ENCODE data around the gene ZNF608. TPM values are rescaled to one million over a fixed set of nuclear protein-coding genes. Genes with fewer than 3 reads are reported as not detected.

The ZNF608 gene
- total RNA-seq, 1 experiment from 2014 or later = 17.5 TPM

DNA sequence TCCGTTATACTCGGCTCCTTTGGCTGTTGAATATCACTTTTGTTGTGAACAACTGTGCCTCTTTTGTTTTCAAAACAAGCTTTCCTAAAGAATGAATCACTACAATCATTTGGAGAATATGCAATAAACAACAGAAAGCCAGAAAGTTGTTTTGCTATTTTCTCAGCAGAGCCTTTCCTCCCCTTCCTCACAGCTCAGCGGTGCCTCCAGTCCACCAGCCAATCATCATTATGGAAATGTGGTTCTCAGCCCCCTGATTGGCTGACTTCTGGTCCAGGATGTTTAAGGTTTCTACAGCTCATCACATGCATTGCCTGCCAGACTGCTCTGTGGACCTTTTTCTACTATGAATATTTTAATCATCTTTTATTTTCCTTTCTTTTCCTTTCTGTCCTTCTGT, 9.1 kb upstream of the ZNF608 start:
- no TSS peak for BruUV-seq (replicated peaks)
- peaks cover 15% of the 10 kb centered on the region for H3K4me1 Mint-ChIP-seq (ENCODE audit: low read depth, unreplicated experiment)
- H3K27me3 ChIP-seq (replicated peaks; ENCODE audit: control insufficient read depth, insufficient read depth, low read length) = no peaks in the 10 kb centered on the region
- no peaks in the 10 kb centered on the region for H3K36me3 Mint-ChIP-seq (ENCODE audit: insufficient read depth, unreplicated experiment)
- H3K4me1 ChIP-seq = peaks cover 32% of the 10 kb centered on the region
- H3K9me3 Mint-ChIP-seq (ENCODE audit: unreplicated experiment) = no peaks in the 10 kb centered on the region
- H3K9me3 ChIP-seq = no peaks in the 10 kb centered on the region
- POLR2A ChIA-PET = no interaction called here
- no peaks in the 10 kb centered on the region for H3K36me3 ChIP-seq (ENCODE audit: control insufficient read depth, insufficient read depth, low read length)
- no peak overlapping the region for H3K4me3 Mint-ChIP-seq (ENCODE audit: unreplicated experiment)
- CTCF ChIA-PET = no interaction called here
- intact Hi-C loops (cut with micrococcal nuclease; ENCODE audit: unreplicated experiment) = no loop called here
- peak; percentile 47 to 60 for DNase-seq
- H3K27me3 Mint-ChIP-seq (ENCODE audit: insufficient read depth, unreplicated experiment) = no peaks in the 10 kb centered on the region
- no peak overlapping the region for H3K27ac Mint-ChIP-seq (ENCODE audit: unreplicated experiment)
- TF ChIP-seq, protein P1, sequence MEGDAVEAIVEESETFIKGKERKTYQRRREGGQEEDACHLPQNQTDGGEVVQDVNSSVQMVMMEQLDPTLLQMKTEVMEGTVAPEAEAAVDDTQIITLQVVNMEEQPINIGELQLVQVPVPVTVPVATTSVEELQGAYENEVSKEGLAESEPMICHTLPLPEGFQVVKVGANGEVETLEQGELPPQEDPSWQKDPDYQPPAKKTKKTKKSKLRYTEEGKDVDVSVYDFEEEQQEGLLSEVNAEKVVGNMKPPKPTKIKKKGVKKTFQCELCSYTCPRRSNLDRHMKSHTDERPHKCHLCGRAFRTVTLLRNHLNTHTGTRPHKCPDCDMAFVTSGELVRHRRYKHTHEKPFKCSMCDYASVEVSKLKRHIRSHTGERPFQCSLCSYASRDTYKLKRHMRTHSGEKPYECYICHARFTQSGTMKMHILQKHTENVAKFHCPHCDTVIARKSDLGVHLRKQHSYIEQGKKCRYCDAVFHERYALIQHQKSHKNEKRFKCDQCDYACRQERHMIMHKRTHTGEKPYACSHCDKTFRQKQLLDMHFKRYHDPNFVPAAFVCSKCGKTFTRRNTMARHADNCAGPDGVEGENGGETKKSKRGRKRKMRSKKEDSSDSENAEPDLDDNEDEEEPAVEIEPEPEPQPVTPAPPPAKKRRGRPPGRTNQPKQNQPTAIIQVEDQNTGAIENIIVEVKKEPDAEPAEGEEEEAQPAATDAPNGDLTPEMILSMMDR (IDR thresholded peaks at IDR 0.05; ENCODE audit: insufficient read depth in 1 of 2, low read depth in 1 of 2, low read length in 1 of 2, severe bottlenecking in 1 of 2, unreplicated experiment in 1 of 2) = no peak
- H3K4me3 ChIP-seq (ENCODE audit: low read depth, low read length) = no peak overlapping the region

DNA sequence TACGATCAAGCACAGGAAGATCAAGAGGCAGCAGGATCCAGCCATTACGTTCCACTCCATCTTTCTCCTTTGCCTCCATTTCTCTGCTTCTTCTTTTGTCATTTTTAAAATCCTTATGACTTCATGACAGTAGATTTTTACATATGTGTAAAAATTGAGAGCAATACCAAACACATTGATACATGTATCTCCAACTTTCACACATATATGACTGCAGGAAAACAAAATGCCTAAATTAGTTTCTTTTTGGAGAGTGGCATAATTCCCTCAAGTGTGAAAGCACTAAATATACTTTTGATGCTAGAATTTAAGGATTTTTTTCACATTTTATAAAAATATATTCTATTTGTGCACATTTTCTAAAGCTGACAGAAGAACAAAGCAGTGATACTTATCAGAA, 8.6 kb upstream of the ZNF608 start:
- Mint-ChIP-seq H3K27ac (ENCODE audit: unreplicated experiment) (no peak overlapping the region), H3K27me3 (ENCODE audit: insufficient read depth, unreplicated experiment) (no peaks in the 10 kb centered on the region), H3K4me1 (ENCODE audit: low read depth, unreplicated experiment) (peaks cover 12% of the 10 kb centered on the region), H3K36me3 (ENCODE audit: insufficient read depth, unreplicated experiment) (no peaks in the 10 kb centered on the region), H3K9me3 (ENCODE audit: unreplicated experiment) (no peaks in the 10 kb centered on the region), H3K4me3 (ENCODE audit: unreplicated experiment) (no peak overlapping the region)
- no peak for DNase-seq
- TF ChIP-seq, protein P1 (IDR thresholded peaks at IDR 0.05; ENCODE audit: insufficient read depth in 1 of 2, low read depth in 1 of 2, low read length in 1 of 2, severe bottlenecking in 1 of 2, unreplicated experiment in 1 of 2) = no peak
- no peaks in the 10 kb centered on the region for H3K36me3 ChIP-seq (ENCODE audit: control insufficient read depth, insufficient read depth, low read length)
- BruUV-seq (replicated peaks) = no TSS peak
- CTCF ChIA-PET = no interaction called here
- H3K4me3 ChIP-seq (ENCODE audit: low read depth, low read length) = no peak overlapping the region
- intact Hi-C loops (cut with micrococcal nuclease; ENCODE audit: unreplicated experiment) = no loop called here
- POLR2A ChIA-PET = no interaction called here
- no peaks in the 10 kb centered on the region for H3K9me3 ChIP-seq
- no peaks in the 10 kb centered on the region for H3K27me3 ChIP-seq (replicated peaks; ENCODE audit: control insufficient read depth, insufficient read depth, low read length)
- peaks cover 32% of the 10 kb centered on the region for H3K4me1 ChIP-seq

DNA sequence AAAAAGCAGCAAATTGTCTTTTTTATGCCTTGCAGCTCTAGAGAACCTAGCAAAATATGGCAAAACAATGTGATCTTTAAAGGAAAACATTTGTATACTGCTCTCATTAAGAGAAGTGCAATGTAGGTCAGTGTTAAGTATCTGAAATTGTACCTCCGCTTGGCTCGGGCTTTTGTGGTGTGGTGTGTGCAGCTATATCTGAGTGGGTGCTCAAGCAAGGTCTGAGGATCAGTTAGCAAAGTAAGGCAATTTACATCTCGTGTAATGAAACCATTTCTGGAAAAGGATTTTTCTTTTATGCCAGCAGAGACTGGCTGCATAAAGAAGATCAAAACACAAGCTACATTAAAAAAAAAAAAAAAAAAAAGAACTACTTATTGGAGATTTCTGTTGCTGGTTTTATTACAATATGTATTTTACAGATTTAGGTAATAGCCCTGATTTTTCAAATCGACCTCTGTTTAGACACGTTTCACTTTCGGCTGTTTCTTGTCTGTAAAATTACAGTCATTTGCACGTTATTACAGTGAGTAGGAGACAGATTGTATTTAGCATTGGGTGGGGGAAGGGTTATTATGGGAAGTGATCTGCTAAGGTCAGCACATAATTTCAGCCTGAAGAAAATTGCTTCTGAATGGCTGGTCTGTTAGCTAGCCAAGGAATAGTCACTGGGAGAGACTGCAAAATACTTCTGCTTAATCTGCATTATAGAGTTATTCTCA, 7.9 kb upstream of the ZNF608 start:
- no peak overlapping the region for H3K27ac Mint-ChIP-seq (ENCODE audit: unreplicated experiment)
- ChIA-PET CTCF (no interaction called here), POLR2A (no interaction called here)
- intact Hi-C loops (cut with micrococcal nuclease; ENCODE audit: unreplicated experiment) = loop anchor here (5.0 kb wide), 1 partner anchor 658 kb away; no protein-coding TSS in a partner anchor
- H3K4me3 Mint-ChIP-seq (ENCODE audit: unreplicated experiment) = no peak overlapping the region
- Histone ChIP-seq H3K27me3 (replicated peaks; ENCODE audit: control insufficient read depth, insufficient read depth, low read length) (no peaks in the 10 kb centered on the region), H3K4me1 (peaks cover 33% of the 10 kb centered on the region), H3K36me3 (ENCODE audit: control insufficient read depth, insufficient read depth, low read length) (no peaks in the 10 kb centered on the region), H3K9me3 (no peaks in the 10 kb centered on the region), H3K4me3 (ENCODE audit: low read depth, low read length) (no peak overlapping the region)
- peaks cover 12% of the 10 kb centered on the region for H3K4me1 Mint-ChIP-seq (ENCODE audit: low read depth, unreplicated experiment)
- TF ChIP-seq, protein P1 (IDR thresholded peaks at IDR 0.05; ENCODE audit: insufficient read depth in 1 of 2, low read depth in 1 of 2, low read length in 1 of 2, severe bottlenecking in 1 of 2, unreplicated experiment in 1 of 2) = no peak
- no peaks in the 10 kb centered on the region for H3K9me3 Mint-ChIP-seq (ENCODE audit: unreplicated experiment)
- no TSS peak for BruUV-seq (replicated peaks)
- no peak for DNase-seq
- no peaks in the 10 kb centered on the region for H3K27me3 Mint-ChIP-seq (ENCODE audit: insufficient read depth, unreplicated experiment)
- H3K36me3 Mint-ChIP-seq (ENCODE audit: insufficient read depth, unreplicated experiment) = no peaks in the 10 kb centered on the region
